ENCODE results near the gene HMGCL. TPM values are rescaled to one million over a fixed set of nuclear protein-coding genes. Genes with fewer than 3 reads are reported as not detected.

The HMGCL gene
- total and polyA plus RNA-seq, 2 of the 13 experiments (the other 11 are each of a cell fraction or from before 2014, with no cell fraction given), result 21.3 to 41.4 TPM

- TF ChIP-seq ZNF513 (CRISPR knock-in tag; conservative IDR thresholded peaks at IDR 0.05), result no peak
- peak; percentile 50; the same call in 1 of the 2 replicates for TF ChIP-seq GATAD1 (CRISPR knock-in tag; IDR thresholded peaks at IDR 0.05)
- no peak for TF ChIP-seq ZBTB4 (CRISPR knock-in tag; IDR thresholded peaks at IDR 0.05; ENCODE audit: borderline replicate concordance)
- no peak for TF ChIP-seq HMGA1 (CRISPR knock-in tag; conservative IDR thresholded peaks at IDR 0.05)
- TF ChIP-seq ZNF558 (CRISPR knock-in tag; IDR thresholded peaks at IDR 0.05; ENCODE audit: borderline replicate concordance), result no peak
- TF ChIP-seq REST (IDR thresholded peaks at IDR 0.05; ENCODE audit: borderline replicate concordance in 1 of 2, low read depth in 1 of 2, low read length in 2 of 2), result no peak
- no peak for TF ChIP-seq THYN1 (CRISPR knock-in tag; IDR thresholded peaks at IDR 0.05; ENCODE audit: borderline replicate concordance, low read depth)
- TF ChIP-seq CBX2 (IDR thresholded peaks at IDR 0.05; ENCODE audit: low read depth, low read length), result no peak
- no peak for TF ChIP-seq CBX2 (CRISPR knock-in tag; IDR thresholded peaks at IDR 0.05; ENCODE audit: low read depth)
- TF ChIP-seq MEF2D (CRISPR knock-in tag; IDR thresholded peaks at IDR 0.05), result no peak
- TF ChIP-seq NFE2 (CRISPR knock-in tag; IDR thresholded peaks at IDR 0.05), result no peak
- 0 out of 2 replicates have a peak, but pooled peaks have one; percentile 34 for TF ChIP-seq FOXP4 (CRISPR knock-in tag; IDR thresholded peaks at IDR 0.05)
- TF ChIP-seq MED1 (CRISPR knock-in tag; IDR thresholded peaks at IDR 0.05), result peak; percentile 39; the same call in 1 of the 2 replicates
- peak; percentile 41 for TF ChIP-seq NCOR1 (IDR thresholded peaks at IDR 0.05; ENCODE audit: borderline replicate concordance, low read length)
- no peak for TF ChIP-seq DMTF1 (CRISPR knock-in tag; IDR thresholded peaks at IDR 0.05)
- no peak for TF ChIP-seq ZNF383 (CRISPR knock-in tag; IDR thresholded peaks at IDR 0.05; ENCODE audit: borderline replicate concordance)
- TF ChIP-seq ZNF143 (CRISPR knock-in tag; IDR thresholded peaks at IDR 0.05), result peak; percentile 38; the same call in 1 of the 2 replicates
Observed at GRCh38 chr1:23809751-23810171, 15.5 kb downstream of the HMGCL start (continued).
